GM18519 (cell line): ENCODE data around the gene KLF4.

Source experiments
- ATAC-seq: cut with Tn5 transposase; IDR thresholded peaks from one replicate; pipeline ENCODE4 v1.9.1; 2021; ENCODE audit warnings: mild to moderate bottlenecking, moderate library complexity; ENCODE audit not compliant: unreplicated experiment, low FRiP score

The KLF4 gene

DNA sequence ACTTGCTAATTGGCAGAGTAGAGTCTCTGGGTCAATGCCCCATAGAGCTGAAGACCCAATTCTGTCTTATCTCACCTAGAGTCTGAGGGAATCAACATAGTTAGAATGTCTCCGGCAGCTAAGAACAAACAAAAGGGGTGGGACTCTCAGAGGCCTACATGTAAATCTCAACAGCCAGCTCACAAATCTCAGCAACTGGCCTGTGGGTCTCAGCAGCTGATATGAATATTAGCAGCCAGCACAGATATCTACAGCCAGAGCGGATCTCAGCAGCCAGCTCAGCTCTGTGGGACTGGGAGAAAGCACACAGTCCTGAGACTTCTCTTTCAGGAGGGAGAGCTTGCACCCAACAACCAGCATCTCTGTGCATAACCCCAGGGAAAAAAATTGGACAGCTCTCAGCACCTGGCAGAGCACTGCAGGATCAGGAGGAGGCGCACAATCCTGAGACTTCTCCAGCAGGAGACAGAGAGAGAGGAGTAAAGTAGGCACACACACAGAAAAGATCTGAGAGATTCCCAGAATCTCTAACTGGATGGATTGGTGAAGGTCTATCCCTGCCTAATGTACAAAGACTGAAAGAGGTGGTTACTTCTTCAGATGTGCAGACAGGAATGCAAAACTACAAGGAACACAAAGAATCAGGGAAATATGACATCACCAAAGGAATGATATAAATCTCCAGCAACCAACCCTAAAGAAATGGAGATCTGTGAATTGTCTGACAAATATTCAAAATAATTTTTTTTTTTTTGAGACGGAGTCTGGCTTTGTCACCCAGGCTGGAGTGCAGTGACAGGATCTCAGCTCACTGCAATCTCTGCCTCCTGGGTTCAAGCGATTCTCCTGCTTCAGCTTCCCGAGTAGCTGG, 29.2 kb downstream of the KLF4 start:
- ATAC-seq = no peak

DNA sequence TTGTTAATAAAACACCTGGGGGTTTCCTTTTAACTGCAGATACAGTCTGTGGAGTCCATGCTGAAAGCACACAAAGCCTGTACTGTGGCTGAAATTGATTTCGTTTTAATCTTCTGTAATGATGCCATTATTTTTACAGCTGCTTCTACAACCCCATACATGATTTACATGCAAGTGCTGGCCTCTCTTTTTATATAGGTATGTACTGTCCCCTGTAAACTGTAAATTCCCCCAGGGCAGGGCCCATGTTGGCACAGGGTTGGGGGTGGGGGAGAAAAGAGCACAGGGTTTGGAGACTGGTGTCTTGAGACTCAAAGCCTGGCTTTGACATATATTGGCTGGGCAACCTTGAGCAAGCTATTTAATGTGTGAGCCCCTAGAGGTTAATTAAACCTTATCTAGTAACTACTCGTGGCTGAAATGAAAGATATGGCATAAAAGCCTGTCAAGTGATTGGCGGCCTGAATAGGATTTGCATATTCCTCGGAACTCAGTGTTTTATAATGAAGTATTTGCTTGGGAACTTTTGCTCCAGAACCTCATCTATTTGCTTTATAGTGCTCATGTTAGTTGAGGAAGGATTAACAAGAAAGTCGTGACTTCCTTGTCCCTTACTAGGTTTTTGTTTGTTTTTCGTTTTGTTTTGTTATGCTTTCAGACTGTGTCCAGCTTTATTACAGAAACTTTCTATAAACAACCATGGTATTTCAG, 34.0 kb downstream of the KLF4 start:
- ATAC-seq = no peak

DNA sequence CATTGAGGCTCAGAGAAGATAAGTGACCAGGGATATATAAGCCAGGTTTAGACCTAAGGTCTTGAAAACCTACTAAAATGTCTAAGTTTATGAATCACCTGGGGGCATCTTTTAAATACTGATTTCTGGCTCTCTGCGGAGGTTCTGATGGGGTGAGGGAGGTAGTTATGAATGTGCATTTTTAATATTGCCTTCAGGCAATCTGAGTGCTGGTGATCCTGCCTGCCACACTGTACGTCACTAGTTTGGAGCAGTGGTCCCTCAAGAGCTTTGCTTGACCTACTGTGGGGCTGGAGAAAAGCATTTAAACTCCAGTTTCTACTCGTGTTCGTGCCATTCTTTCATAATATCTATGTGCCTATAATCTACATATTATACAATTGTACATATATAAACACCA, 36.1 kb downstream of the KLF4 start:
- ATAC-seq = no peak

DNA sequence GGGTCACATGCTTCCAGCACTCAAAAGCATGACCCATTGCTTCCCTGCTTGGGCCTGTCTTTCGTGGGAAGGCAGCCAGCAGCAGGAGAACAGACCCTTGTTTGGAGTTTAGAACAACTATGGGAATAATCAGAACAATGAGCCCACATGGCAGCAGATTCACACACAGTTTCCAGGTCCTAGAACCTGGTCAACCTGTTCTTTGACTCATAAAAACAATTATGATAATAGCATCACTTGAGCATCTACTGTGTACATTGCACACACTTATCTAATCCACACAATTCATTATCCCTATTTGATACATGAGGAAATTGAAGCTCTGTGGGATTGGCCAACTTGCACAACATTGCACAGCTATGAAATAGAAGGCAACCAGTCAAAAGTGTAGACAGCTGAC, 41.7 kb downstream of the KLF4 start:
- ATAC-seq = no peak

DNA sequence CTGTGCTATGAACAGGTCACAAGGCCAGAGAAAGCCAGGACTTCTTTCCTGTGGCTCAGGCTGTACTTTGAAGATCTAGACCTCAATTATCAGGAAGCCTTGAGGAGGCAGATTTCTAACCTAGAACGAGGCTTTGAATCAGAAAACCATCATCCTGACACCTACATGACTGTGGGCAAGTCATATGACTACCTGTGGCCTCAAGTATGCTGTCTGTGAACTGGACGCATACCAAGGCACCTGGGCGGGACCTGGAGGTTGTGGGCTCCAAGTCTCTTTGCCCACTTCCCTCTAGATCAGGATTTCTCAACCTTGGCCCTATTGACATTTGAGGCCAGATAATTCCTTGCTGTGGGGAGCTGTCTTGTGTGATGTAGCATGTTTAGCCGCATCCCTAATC, 42.5 kb downstream of the KLF4 start:
- no peak for ATAC-seq

DNA sequence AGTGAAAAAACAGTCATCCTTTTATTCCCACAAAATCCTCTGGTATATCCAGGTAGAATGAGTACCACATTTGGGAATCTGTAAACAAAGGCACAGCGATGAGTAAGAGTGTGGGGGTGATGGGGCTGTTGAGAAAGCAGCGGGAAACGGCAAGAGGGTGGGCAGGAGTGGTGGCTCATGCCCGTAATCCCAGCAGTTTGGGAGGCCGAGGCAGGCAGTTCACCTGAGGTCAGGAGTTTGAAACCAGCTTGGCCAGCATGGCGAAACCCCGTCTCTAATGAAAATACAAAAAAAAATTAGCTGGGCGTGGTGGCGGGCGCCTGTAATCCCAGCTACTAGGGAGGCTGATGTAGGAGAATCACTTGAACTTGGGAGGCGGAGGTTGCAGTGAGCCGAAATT, 43.1 kb downstream of the KLF4 start:
- no peak for ATAC-seq

DNA sequence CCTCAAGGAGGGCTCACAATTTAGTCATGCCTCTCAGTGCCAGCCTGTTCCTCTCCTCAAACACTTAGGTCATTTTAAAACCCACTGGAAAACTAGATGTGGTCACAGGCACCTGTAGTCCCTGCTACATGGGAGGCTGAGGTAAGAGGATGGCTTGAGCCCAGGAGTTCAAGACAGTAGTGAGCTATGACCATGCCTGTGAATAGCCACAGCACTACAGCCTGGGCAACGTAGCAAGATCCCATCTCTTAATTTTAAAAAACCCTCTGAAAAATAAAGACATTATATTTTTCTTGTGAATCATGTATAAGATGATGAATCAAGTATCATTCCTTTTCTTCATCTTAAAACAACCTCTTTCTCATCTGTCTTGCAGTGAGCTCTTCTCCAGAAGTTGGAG, 45.8 kb downstream of the KLF4 start:
- ATAC-seq = no peak

DNA sequence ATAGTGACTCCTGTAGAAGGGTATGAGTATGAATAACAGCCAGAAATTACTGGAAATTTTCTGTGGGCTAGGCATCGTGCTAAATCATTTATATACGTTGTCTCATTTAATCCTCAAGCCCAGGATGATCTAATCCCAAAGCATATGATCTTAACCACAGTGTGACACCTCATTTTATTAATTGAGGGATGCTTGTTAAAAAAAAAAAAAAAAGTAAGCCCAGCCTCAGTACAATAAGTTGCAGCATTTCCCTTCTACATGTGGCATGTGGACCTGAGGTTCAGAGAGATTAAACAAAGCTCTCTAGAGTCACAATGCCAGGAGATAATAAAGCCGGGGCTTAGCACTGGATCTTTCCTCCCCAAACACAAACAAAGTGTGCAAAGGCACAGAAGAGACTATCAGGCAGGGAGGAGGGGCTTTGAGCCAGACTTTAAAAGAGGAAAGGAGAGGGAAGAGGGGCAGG, 49.5 kb downstream of the KLF4 start:
- no peak for ATAC-seq

DNA sequence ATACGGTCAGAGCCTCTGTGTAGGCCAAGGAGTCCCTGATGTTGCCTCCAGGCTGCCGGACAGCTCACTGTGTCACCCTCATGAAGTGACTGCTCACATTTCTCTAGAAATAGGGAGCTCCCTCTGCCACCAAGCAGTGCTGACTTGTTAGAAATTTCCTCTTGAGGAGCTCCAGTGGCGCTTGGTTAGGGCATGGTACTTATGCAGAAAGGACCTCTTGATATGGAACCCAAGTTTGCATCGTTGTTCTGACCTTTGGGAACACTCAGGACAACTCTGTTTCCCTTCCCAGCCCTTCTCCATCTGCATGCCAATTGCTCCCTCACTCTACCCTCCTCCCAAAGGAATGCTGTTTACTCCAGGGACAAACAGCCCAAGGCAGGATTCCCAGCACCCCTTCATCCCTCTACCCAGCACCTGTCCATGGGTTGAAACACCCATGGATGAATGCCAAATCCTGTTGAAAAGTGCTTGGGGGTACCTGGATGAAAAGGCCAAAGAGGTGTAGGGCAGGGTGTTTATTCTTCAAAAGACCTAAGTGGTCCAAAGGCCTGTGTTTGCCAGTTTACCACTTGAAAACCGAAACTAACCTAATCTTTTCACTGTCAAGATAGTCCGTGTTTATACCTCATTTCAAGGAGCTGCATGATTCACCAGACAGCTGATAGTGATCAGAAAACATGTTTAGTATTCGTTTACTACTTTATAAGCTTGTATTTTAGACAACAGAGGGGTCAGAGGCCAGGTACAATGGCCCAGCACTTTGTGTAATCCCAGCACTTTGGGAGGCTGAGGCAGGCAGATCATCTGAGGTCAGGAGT, 51.1 kb downstream of the KLF4 start:
- ATAC-seq = no peak

DNA sequence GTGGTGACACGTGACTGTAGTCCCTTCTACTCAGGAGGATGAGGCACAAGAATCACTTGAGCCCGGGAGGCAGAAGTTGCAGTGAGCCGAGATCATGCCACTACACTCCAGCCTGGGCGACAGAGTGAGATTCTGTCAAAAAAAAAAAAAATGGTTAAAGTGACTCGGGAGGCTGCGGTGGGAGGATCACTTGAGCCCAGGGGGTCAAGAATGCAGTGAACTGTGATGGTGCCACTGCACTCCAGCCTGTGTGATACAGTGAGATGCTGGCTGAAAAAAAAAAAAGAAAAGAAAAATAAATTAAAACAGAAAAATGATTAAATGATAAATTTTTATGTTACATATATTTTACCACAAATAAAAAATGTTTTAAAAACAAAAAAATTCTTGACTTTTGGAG, 51.9 kb downstream of the KLF4 start:
- no peak for ATAC-seq

DNA sequence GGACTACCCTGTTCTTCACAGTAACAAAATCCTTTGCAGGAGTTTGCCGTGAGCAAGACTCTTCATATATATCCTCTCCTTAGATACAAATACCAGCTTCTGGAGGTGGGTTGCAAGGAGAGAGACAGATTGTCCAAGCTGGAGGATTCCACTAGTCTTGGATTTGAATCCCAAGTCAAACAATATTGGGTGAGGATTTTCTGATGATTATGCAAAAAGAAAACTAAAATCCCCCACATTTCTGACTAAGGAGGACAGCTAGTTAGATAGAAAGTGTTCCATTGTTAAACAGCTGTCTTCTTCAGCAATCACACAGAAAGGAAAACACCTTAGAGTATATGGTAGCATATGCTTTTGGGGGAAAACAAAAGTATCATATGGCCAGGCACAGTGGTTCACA, 54.2 kb downstream of the KLF4 start:
- ATAC-seq = no peak
